ENCODE results near the gene GIMAP2.

GRCh38 chr7:150663802-150664494 is 21.6 kb upstream of the GIMAP2 start:
- TF ChIP-seq CTCF (IDR thresholded peaks at IDR 0.05 in 8 of 11, conservative IDR thresholded peaks at IDR 0.05 in 3 of 11): no peak
- no peak for TF ChIP-seq POLR2A (IDR thresholded peaks at IDR 0.05)
